GM19372 (cell line): ENCODE results near the gene CDK5.
A peak's percentile ranks its signal among the peaks of the same experiment; 100 is the strongest.
"Not testable (repeated sequence)": the region's sequence is repeated elsewhere in the genome, so short reads cannot be mapped to it uniquely, and the experiment has no call there.

Source experiments
- ATAC-seq: cut with Tn5 transposase; IDR thresholded peaks from one replicate; pipeline ENCODE4 v1.9.1; 2021; ENCODE audit warnings: mild to moderate bottlenecking, low read depth, moderate library complexity; ENCODE audit not compliant: unreplicated experiment

Gene CDK5

DNA sequence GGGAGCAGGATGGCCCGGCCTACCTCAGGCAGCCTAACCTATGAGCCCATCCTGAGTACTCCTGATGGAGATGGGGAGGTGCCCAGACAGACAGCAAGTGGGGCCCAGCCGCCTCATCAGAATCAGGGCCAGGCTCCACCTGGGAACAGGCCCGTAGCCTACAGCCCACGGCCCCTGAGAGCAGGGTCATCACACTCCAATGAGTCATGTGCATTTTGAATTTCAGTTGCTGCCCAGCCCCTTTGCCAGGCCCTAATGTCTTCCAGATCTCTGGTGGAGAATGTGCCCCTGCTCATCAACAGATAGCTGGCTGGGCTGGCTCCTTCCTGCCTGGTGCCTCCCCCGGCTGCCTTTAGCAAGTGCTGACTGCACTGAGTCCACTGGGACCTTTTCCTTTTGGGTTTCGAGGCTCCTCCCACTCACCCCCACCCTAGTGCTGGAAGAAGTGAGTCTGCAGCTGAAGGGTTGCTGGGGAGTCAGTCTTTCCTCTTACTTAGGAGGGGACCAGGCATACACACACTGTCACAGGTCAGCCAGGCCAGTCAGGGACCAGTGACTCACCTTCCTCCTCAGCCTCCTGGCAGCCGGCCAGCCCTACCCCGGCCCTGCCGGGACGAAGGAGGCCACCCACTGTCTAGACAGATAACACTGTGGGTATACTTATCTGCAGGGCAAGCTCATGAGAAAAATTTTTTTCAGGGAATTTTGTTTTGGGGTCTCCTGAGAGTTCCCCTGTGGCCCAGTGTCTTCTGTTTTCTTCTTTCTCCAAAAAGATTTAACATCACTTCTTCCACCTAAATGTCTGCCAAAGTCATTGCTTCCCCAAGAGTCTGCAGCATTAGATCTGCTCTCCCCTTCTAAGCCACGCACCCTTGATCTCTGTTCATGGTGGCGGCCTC lies 18.5 kb downstream of the CDK5 start:
- ATAC-seq = no peak

DNA sequence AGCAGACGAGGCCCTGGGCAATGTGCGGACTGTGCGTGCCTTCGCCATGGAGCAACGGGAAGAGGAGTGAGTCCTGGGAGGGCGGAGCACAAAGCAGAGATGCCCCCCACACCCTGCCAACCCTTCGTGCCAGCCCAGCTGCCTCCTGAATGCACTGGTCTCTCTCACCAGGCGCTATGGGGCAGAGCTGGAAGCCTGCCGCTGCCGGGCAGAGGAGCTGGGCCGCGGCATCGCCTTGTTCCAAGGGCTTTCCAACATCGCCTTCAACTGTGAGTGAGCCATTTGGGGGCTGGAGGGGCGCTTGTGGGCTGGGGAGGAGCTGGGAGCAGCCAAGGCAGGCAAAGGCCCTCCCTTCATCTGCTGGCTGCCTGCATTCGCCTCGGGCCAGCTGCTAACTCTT lies 21.8 kb downstream of the CDK5 start:
- ATAC-seq = no peak

DNA sequence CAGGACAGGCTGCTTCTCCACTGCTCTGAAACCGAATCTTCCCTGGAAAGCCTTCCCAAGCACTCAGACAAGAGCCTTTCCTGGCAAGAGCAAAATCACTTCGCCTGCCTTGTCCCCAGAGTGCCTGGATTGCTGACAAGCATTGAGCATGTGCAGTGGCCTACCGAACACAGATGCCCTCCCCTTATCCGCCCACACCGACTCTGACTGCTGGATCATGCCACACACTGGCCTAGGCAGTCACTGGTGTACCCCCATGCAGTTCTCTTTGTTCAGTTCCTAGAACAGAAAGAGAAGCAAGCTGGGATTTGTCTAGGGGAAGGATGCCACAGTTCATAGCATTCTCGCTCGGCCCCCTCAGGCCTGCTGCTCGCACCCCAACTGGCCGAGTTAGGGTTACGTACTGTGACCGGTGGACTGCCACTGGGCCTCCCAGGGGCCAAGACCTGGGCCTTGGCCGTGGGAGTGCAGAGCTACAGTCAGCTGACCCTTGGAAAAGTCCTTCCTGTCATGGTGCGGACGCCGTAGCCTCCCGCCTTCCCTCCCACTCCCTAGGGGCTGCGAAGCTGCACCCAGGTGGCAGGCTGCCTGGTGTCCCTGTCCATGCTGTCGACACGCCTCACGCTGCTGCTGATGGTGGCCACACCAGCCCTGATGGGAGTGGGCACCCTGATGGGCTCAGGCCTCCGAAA lies 22.5 kb downstream of the CDK5 start:
- no peak for ATAC-seq

DNA sequence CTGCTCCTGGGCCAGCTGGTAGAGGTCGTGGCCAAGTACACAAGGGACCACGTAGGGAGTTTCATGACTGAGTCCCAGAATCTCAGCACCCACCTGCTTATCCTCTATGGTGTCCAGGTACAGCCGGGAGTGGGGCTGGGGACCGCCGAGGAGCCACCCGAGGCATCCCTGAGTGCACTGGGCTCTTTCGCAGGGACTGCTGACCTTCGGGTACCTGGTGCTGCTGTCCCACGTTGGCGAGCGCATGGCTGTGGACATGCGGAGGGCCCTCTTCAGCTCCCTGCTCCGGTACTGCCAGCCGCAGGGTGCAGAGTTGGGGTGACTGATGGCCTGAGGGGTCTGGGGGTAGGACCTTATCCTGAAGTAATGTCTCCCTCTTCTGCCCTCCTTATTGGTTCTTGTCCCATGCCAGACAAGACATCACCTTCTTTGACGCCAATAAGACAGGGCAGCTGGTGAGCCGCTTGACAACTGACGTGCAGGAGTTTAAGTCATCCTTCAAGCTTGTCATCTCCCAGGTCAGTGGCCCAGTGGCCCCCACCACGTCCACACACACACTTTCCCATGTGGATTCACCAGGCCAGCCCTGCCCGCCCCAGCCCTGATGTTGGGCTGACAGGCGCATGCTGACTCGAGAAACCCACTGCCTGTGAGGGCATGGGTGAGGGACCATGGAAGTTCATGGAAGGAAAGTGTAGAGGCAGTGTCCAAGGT lies 23.2 kb downstream of the CDK5 start:
- no peak for ATAC-seq

DNA sequence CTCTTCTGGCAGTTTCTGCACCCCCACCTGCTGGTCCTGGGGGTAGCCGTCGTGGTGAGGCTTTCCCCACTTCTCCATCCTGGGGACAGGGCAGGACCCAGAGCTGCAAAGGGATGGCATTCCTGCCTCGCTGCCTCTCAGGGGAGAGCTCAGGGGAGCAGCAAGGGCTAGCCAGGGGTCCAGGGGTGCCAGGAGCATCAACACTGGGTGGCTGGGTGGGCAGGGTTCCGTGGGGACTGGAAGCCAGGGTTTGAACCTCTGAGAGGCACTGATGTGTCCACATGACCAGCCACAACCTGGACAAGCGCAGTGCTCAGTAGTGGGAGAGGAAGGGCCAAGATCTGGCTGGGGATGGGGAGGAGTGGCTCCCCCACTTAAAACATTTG lies 23.8 kb downstream of the CDK5 start:
- no peak for ATAC-seq

DNA sequence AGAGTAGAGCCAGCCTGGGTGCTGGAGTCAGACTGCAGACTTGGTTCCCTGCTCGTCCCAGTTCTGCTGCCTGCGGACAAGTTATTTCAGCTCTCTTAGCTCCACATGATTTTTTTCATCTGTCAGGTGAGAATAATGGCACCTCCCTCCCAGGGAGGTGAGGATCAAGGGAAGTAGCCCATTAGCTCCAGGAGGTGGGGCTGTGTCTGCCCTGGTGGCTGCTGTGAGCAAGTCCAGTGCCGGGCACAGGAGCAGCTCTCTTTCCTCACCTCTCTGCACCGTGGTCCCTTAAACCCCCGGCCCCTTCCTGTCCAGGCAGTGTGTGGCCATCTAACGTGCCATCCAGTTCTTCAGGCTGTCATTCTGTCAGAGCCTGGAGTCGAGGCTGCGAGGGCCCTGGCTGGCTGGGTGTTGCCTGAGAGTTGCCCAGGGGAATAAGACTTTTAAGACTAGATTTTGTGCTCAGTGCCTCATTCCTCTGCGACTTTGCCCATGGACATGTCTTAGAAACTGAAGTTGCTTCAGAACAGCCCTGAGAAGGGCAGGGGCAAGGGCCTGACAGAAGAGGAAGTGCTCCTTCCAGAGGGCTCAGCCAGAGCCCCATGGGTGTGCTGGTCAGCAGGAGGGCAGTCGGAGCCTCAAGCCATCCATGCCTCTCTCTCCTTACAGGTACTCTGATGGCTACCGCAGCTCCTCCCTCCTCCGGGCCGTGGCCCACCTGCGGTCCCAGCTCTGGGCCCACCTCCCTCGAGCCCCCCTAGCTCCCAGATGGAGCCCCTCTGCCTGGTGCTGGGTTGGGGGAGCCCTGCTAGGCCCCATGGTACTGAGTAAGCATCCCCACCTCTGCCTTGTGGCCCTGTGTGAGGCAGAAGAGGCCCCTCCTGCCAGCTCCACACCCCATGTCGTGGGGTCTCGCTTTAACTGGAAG lies 24.5 kb downstream of the CDK5 start:
- ATAC-seq = no peak

- no peak for ATAC-seq
These were observed 26.7 kb downstream of the CDK5 start for GRCh38 chr7:151031011-151031410.

DNA sequence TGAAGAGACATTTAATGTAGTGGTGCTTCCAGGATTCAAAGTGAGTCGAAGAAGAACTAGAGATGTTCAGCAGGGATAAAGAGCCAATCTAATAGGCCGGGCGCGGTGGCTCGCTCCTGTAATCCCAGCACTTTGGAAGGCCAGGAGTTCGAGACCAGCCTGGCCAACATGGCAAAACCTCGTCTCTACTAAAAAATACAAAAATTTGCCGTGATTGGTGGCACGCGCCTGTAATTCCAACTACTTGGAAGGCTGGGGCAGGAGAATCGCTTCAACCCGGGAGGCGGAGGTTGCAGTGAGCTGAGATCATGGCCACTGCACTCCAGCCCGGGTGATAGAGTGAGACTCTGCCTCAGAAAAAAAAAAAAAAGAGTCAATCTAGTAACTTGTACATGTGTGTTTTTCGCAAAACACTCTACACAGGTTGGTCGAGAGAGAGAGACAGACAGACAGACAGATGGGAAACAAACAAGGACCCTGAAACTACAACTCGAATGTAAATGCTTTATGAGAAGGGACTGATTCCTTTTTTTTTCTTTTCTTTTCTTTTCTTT lies 28.7 kb downstream of the CDK5 start:
- no peak for ATAC-seq

GRCh38 chr7:151028131-151028947 lies 29.4 kb downstream of the CDK5 start, which contains the start of gene ABCB8:
Gene ABCB8, plus strand, starts transcription at chr7:151028450. Its CDS starts 66 bp downstream, at chr7:151028516.
- peak; percentile 93 for ATAC-seq

- ATAC-seq = not testable (repeated sequence)
These were observed 30.0 kb downstream of the CDK5 start for GRCh38 chr7:151027728-151028130.

DNA sequence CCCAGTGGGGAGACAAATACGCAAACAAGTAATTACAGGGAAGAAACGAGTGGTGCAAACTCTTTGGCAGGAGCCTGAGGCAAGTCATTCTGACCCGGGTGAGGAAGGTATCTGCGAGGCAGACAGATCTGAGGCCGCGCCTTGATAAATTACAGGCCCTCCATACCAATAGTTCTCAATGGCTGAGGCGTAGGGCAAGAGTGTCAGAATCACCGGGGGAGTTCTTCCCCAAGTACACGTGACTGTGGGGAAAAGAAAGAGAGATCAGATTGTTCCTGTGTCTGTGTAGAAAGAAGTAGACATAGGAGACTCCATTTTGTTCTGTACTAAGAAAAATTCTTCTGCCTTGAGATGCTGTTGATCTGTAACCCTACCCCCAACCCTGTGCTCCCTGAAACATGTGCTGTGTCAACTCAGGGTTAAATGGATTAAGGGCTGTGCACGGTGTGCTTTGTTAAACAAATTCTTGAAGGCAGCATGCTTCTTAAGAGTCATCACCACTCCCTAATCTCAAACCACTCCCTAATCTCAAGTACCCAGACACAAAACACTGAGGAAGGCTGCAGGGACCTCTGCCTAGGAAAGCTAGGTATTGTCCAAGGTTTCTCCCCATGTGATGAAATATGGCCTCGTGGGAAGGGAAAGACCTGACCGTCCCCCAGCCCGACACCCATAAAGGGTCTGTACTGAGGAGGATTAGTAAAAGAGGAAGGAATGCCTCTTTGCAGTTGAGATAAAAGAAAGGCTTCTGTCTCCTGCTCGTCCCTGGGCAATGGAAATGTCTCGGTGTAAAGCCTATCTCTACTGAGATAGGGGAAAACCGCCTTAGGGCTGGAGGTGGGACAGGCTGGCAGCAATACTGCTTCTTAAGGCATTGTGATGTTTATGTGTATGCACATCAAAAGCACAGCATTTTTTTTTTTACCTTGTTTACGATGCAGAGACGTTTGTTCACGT lies 30.6 kb downstream of the CDK5 start:
- not testable (repeated sequence) for ATAC-seq

GRCh38 chr7:151025924-151026671 lies 31.6 kb downstream of the CDK5 start:
- ATAC-seq = no peak

DNA sequence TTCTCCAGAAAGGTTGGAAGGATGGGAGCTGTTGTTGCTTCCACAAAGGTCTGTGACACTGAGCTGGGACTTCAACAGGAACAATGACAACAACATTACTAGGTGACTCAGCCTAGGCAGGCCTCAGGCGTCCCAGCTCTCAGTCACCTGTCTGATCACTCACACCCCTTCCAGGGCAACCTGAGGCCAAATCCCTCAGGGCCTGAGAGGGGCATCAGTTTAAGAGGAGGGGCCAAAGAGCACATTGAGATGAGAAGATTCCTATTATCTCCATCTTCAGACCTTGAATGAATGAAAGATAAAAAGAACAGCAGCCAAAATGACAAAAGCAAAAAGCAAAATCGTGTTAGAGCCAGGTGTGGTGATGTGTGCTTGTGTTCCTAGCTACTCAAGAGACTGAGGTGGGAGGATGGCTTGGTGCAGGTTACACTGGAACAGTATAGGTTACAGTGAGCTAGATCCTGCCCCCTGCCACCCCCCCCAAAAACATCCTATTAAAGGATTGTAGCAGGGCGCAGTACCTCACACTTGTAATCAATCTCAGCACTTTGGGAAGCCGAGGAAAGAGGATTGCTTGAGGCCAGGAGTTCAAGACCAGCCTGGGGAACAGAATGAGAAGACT lies 33.2 kb downstream of the CDK5 start, which contains the start of gene ATG9B:
Gene ATG9B (minus strand): TSS at position 60 of the 622 bp plus-strand sequence. CDS start 71 bp downstream, outside the sequence.
- ATAC-seq = no peak

- no peak for ATAC-seq
These were observed 34.5 kb downstream of the CDK5 start for GRCh38 chr7:151023232-151023631.

GRCh38 chr7:151020231-151020630 lies 37.5 kb downstream of the CDK5 start:
- no peak for ATAC-seq

DNA sequence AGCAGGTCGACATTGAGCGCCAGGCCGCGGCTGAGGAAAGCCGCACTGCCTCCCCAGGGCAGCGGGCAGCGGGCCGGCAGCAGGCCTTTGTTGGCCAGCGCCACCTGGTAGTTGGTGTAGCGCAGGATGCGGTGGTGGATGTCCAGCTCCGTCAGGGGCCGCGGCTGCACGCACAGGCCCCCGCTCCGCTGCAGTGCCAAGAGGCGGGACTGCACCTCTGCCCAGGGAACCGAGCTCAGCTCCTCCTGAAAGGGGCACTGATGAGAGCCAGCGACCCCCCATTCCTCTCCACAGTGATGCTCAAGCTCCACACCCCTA lies 38.6 kb downstream of the CDK5 start:
- no peak for ATAC-seq
